HCT116 (cell line): ENCODE measurements around the gene NRCAM. TPM values are rescaled to one million over a fixed set of nuclear protein-coding genes. Genes with fewer than 3 reads are reported as not detected.

Experiments used
- ATAC-seq: fragments of 200-7000 bp; cut with Tn5 transposase; 2 replicates; pipeline ENCODE4 v1.9.1; 2020; ENCODE audit warnings: mild to moderate bottlenecking, moderate library complexity
- BruUV-seq: library from RNA; stranded (reverse); fragments of 400-500 nt; replicated peaks from 2 replicates; lab custom pipeline; 2021; lab: Mats Ljungman, UMichigan
- CTCF ChIA-PET: fragments of 300-600 bp; sonication (Branson Sonifier 250); formaldehyde crosslinking; loops from one replicate; lab custom pipeline; 2021; ENCODE audit warnings: antibody characterized with exemption; lab: Charles Lee
- POLR2A ChIA-PET: fragments of 300-600, 350-600 bp; sonication (Branson Sonifier 250); formaldehyde crosslinking; loops from one replicate; lab custom pipeline; 2021; ENCODE audit warnings: antibody characterized with exemption; lab: Charles Lee
- RAD21 ChIA-PET, 2 experiments: fragments of 300-600 bp; sonication (Branson Sonifier 250); formaldehyde crosslinking; loops; one replicate each; lab custom pipeline; 2023; ENCODE audit warnings: low total read pairs in 2 of 2; ENCODE audit not compliant: uncharacterized antibody in 2 of 2, unreplicated experiment in 2 of 2, low non-redundant PET in 1 of 2; lab: Charles Lee
- DNase-seq: peaks from one replicate; pipeline ENCODE4 v3.0.0-alpha.2; 2010; ENCODE audit warnings: low read depth, low spot score
- H2AFZ ChIP-seq: fragments of 200-600 bp; shearing (Covaris generic), sonication (generic); 2 replicates; pipeline ENCODE4 v1.6.1; 2017; ENCODE audit warnings: low read depth, mixed run types, mixed read lengths, antibody characterized with exemption, low read length; ENCODE audit not compliant: poor library complexity, severe bottlenecking
- H3K27ac ChIP-seq: 2 replicates; pipeline ENCODE4 v1.5.1; 2012; ENCODE audit warnings: low read depth, low read length
- H3K27me3 ChIP-seq: fragments of 200-600 bp; sonication (generic); 2 replicates; pipeline ENCODE4 v1.6.1; 2016; ENCODE audit warnings: mixed run types, low read length, mixed read lengths; ENCODE audit not compliant: insufficient read depth
- H3K36me3 ChIP-seq, 2 experiments: fragments of 200-500 bp in 1 of 2; fragments of 200-600 bp in 1 of 2; sonication (Bioruptor generic) in 1 of 2; sonication (generic) in 1 of 2; 2 replicates each; pipeline versions ENCODE4 v1.5.1 to v1.6.1; 2014 to 2016; ENCODE audit warnings: low read length in 2 of 2, inconsistent platforms in 1 of 2, mixed read lengths in 1 of 2, mixed run types in 1 of 2; ENCODE audit not compliant: insufficient read depth in 2 of 2, control insufficient read depth in 1 of 2
- H3K4me1 ChIP-seq, 2 experiments: fragments of 200-600 bp in 1 of 2; sonication (generic) in 1 of 2; 2 replicates each; pipeline versions ENCODE4 v1.5.1 to v1.6.1; 2012 to 2017; ENCODE audit warnings: low read length in 2 of 2, inconsistent platforms in 1 of 2, mild to moderate bottlenecking in 1 of 2, mixed read lengths in 1 of 2, mixed run types in 1 of 2, moderate library complexity in 1 of 2; ENCODE audit not compliant: insufficient read depth in 2 of 2, control insufficient read depth in 1 of 2
- H3K4me2 ChIP-seq: fragments of 200-600 bp; sonication (generic); 2 replicates; pipeline ENCODE4 v1.6.1; 2017; ENCODE audit warnings: mixed run types, low read length, mixed read lengths
- H3K4me3 ChIP-seq, 2 experiments: fragments of 200-600 bp in 1 of 2; sonication (generic) in 1 of 2; replicated peaks in 1 of 2; 2 replicates each; pipeline ENCODE4 v1.5.1; 2011 to 2016; ENCODE audit warnings: low read length in 2 of 2, control low read depth in 1 of 2, low read depth in 1 of 2, mild to moderate bottlenecking in 1 of 2, mixed read lengths in 1 of 2, mixed run types in 1 of 2
- H3K79me2 ChIP-seq: fragments of 200-600 bp; sonication (generic); 2 replicates; pipeline ENCODE4 v1.6.1; 2017; ENCODE audit warnings: mild to moderate bottlenecking, mixed run types, low read length, moderate library complexity, mixed read lengths; ENCODE audit not compliant: insufficient read depth
- H3K9ac ChIP-seq: fragments of 200-600 bp; sonication (generic); 2 replicates; pipeline ENCODE4 v1.6.1; 2016; ENCODE audit warnings: low read length, mixed read lengths
- H3K9me2 ChIP-seq: fragments of 200-600 bp; sonication (generic), shearing (Covaris generic); 2 replicates; pipeline ENCODE4 v1.6.1; 2017; ENCODE audit warnings: mixed run types, mild to moderate bottlenecking, moderate library complexity; ENCODE audit not compliant: insufficient read depth
- H3K9me3 ChIP-seq, 2 experiments: fragments of 200-500 bp in 1 of 2; fragments of 200-600 bp in 1 of 2; sonication (Bioruptor generic) in 1 of 2; sonication (generic) in 1 of 2; 2 replicates each; pipeline ENCODE4 v1.6.1; 2014 to 2017; ENCODE audit warnings: low read length in 2 of 2, mixed read lengths in 2 of 2, inconsistent platforms in 1 of 2, low read depth in 1 of 2, mild to moderate bottlenecking in 1 of 2, mixed run types in 1 of 2, moderate library complexity in 1 of 2; ENCODE audit not compliant: control insufficient read depth in 1 of 2, insufficient read depth in 1 of 2
- H4K20me1 ChIP-seq: fragments of 200-600 bp; sonication (generic), shearing (Covaris generic); 2 replicates; pipeline ENCODE4 v1.6.1; 2017; ENCODE audit warnings: mixed run types, mild to moderate bottlenecking, moderate library complexity; ENCODE audit not compliant: insufficient read depth
- CBX3 ChIP-seq: IDR thresholded peaks from 2 replicates; pipeline ENCODE4 v1.6.1; 2012; ENCODE audit warnings: low read depth
- CTCF ChIP-seq, 3 experiments: fragments of 200-600 bp in 1 of 3; sonication (generic) in 1 of 3; IDR thresholded peaks in 2 of 3; conservative IDR thresholded peaks in 1 of 3; 2 replicates each; pipeline ENCODE4 v1.5.1; 2012 to 2017; ENCODE audit warnings: low read depth in 2 of 3, low read length in 2 of 3, antibody characterized with exemption in 1 of 3, borderline replicate concordance in 1 of 3, control low read depth in 1 of 3, mild to moderate bottlenecking in 1 of 3, mixed read lengths in 1 of 3, mixed run types in 1 of 3, moderate library complexity in 1 of 3; ENCODE audit not compliant: insufficient read depth in 1 of 3
- EGR1 ChIP-seq: IDR thresholded peaks from 2 replicates; pipeline ENCODE4 v1.6.1; 2012; ENCODE audit warnings: low read depth
- ELF1 ChIP-seq: IDR thresholded peaks from 2 replicates; pipeline ENCODE4 v1.6.1; 2012; ENCODE audit warnings: low read depth, borderline replicate concordance
- EZH2 ChIP-seq: fragments of 200-600 bp; sonication (generic); IDR thresholded peaks from 2 replicates; pipeline ENCODE4 v1.6.1; 2017; ENCODE audit warnings: antibody characterized with exemption, mixed run types
- EZH2phosphoT487 ChIP-seq: fragments of 200-600 bp; IDR thresholded peaks from 2 replicates; pipeline ENCODE4 v1.6.1; 2018; ENCODE audit warnings: antibody characterized with exemption, borderline replicate concordance
- FOSL1 ChIP-seq: IDR thresholded peaks from 2 replicates; pipeline ENCODE4 v1.6.1; 2012; ENCODE audit warnings: low read depth
- POLR2A ChIP-seq: IDR thresholded peaks from 2 replicates; pipeline ENCODE4 v1.7.0; 2011; ENCODE audit warnings: borderline replicate concordance; ENCODE audit not compliant: insufficient read depth, insufficient read length; ENCODE audit errors: extremely low read depth
- POLR2AphosphoS5 ChIP-seq: IDR thresholded peaks from 2 replicates; pipeline ENCODE4 v1.6.1; 2011; ENCODE audit warnings: mild to moderate bottlenecking, low read depth, low read length, moderate library complexity
- RAD21 ChIP-seq: IDR thresholded peaks from 2 replicates; pipeline ENCODE4 v1.6.1; 2012; ENCODE audit warnings: low read depth, mild to moderate bottlenecking
- SIN3A ChIP-seq: IDR thresholded peaks from 2 replicates; pipeline ENCODE4 v1.6.1; 2012; ENCODE audit warnings: low read depth
- TCF7L2 ChIP-seq: IDR thresholded peaks from 2 replicates; pipeline ENCODE4 v1.7.0; 2011; ENCODE audit warnings: borderline replicate concordance, inconsistent platforms; ENCODE audit not compliant: insufficient read depth, insufficient read length; ENCODE audit errors: extremely low read depth
- YY1 ChIP-seq: IDR thresholded peaks from 2 replicates; pipeline ENCODE4 v1.6.1; 2011; ENCODE audit warnings: low read length, low read depth, moderate library complexity, mild to moderate bottlenecking; ENCODE audit not compliant: insufficient replicate concordance; ENCODE audit errors: extremely low read depth
- ZFX ChIP-seq: fragments of 450-650 bp; IDR thresholded peaks from 2 replicates; pipeline ENCODE4 v1.6.1; 2017
- ZNF274 ChIP-seq: fragments of 200-500 bp; sonication (Bioruptor generic); IDR thresholded peaks from 2 replicates; pipeline ENCODE4 v1.6.1; 2014; ENCODE audit warnings: mild to moderate bottlenecking, low read depth, low read length, inconsistent platforms
- intact Hi-C: fragments of 100-400 bp; cut with micrococcal nuclease; formaldehyde crosslinking; loops from 2 replicates; pipeline ENCODE4 v1.10.0; 2022
- total RNA-seq: library from RNA; stranded (reverse); gene quantifications from one replicate; pipeline ENCODE4 v1.2.1, GENCODE V29; 2021; ENCODE audit not compliant: unreplicated experiment
- TF ChIP-seq, protein P1 (sequence below): IDR thresholded peaks from 2 replicates; pipeline ENCODE4 v1.6.1; 2012
- TF ChIP-seq, protein P2 (sequence below): IDR thresholded peaks from 2 replicates; pipeline ENCODE4 v1.6.1; 2012; ENCODE audit warnings: low read depth

The NRCAM gene
- total RNA-seq, 1 experiment from 2014 or later = 0.15 TPM

GRCh38 chr7:108254259-108254658, 202.0 kb downstream of the NRCAM start:
- ATAC-seq (no peak), DNase-seq (no peak)
- POLR2A ChIA-PET = no interaction called here
- no TSS peak for BruUV-seq
- no peak overlapping the region for H3K4me2 ChIP-seq
- no peak overlapping the region for H2AFZ ChIP-seq
- no peaks in the 10 kb centered on the region for H3K79me2 ChIP-seq
- CTCF ChIA-PET = no interaction called here
- TF ChIP-seq ZNF274 = no peak
- TF ChIP-seq ZFX = no peak
- TF ChIP-seq EGR1 = no peak
- TF ChIP-seq SIN3A = no peak
- no peak for TF ChIP-seq POLR2A
- TF ChIP-seq, protein P1, sequence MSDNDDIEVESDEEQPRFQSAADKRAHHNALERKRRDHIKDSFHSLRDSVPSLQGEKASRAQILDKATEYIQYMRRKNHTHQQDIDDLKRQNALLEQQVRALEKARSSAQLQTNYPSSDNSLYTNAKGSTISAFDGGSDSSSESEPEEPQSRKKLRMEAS = no peak
- no peak for TF ChIP-seq POLR2AphosphoS5
- TF ChIP-seq, protein P2, sequence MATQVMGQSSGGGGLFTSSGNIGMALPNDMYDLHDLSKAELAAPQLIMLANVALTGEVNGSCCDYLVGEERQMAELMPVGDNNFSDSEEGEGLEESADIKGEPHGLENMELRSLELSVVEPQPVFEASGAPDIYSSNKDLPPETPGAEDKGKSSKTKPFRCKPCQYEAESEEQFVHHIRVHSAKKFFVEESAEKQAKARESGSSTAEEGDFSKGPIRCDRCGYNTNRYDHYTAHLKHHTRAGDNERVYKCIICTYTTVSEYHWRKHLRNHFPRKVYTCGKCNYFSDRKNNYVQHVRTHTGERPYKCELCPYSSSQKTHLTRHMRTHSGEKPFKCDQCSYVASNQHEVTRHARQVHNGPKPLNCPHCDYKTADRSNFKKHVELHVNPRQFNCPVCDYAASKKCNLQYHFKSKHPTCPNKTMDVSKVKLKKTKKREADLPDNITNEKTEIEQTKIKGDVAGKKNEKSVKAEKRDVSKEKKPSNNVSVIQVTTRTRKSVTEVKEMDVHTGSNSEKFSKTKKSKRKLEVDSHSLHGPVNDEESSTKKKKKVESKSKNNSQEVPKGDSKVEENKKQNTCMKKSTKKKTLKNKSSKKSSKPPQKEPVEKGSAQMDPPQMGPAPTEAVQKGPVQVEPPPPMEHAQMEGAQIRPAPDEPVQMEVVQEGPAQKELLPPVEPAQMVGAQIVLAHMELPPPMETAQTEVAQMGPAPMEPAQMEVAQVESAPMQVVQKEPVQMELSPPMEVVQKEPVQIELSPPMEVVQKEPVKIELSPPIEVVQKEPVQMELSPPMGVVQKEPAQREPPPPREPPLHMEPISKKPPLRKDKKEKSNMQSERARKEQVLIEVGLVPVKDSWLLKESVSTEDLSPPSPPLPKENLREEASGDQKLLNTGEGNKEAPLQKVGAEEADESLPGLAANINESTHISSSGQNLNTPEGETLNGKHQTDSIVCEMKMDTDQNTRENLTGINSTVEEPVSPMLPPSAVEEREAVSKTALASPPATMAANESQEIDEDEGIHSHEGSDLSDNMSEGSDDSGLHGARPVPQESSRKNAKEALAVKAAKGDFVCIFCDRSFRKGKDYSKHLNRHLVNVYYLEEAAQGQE = no peak
- TF ChIP-seq EZH2phosphoT487 = no peak
- no peak for TF ChIP-seq CBX3
- no peak for TF ChIP-seq FOSL1
- no peak for TF ChIP-seq YY1
- TF ChIP-seq RAD21 = no peak
- no peak for TF ChIP-seq ELF1
- no peak for TF ChIP-seq TCF7L2
- TF ChIP-seq EZH2 = no peak
- TF ChIP-seq CTCF (IDR thresholded peaks at IDR 0.05 in 2 of 3, conservative IDR thresholded peaks at IDR 0.05 in 1 of 3; ENCODE audit: borderline replicate concordance in 1 of 3, insufficient read depth in 1 of 3, low read depth in 2 of 3, low read length in 2 of 3) = no peak
- no peak overlapping the region for H3K4me3 ChIP-seq
- intact Hi-C loops = no loop called here
- no peaks in the 10 kb centered on the region for H3K9me2 ChIP-seq
- no peak overlapping the region for H3K9ac ChIP-seq
- H3K36me3 ChIP-seq = no peaks in the 10 kb centered on the region
- H3K27ac ChIP-seq = no peak overlapping the region
- no peaks in the 10 kb centered on the region for H3K4me1 ChIP-seq
- H3K9me3 ChIP-seq = no peaks in the 10 kb centered on the region
- no peaks in the 10 kb centered on the region for H3K27me3 ChIP-seq
- no peaks in the 10 kb centered on the region for H4K20me1 ChIP-seq
- RAD21 ChIA-PET = no interaction called here
